ENCODE results near the gene FAF1.

Gene FAF1

DNA sequence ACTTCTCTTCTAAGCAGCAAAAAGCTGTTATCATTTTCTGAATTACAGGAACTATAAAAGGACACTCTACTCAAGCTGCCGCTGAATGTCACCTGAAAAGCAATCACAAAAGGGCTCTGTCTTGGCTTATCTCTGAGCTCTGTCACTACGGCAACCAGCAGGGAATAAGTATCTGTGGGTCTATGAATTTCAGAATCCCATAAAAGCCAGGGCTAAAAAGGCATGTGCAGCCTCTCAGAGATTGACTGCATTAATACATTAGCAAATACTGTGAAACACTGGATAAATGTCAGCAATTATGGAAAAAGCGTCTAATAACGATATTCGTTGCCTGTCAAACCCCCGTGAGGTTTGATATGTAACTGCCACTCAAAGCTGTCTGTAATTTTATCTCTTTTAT lies 326.6 kb downstream of the FAF1 start:
- no peak for DNase-seq (ENCODE audit: low read depth)

DNA sequence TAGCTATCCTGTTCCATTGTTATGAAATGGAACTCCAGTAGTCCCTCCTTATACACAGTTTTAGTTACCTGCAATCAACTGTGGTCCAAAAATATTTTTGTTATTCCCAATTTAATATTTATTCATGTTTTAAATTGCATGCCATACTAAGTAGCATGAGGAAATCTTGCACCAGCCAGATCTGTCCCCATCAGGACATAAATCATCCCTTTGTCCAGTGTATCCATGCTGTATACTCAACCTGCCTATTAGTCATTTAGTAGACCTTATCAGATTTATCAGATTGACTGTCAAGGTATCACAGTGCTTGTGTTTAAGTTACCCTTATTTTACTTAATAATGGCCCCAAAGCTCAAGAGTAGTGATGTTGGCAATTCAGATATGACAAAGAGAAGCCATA lies 328.9 kb downstream of the FAF1 start:
- DNase-seq (ENCODE audit: low read depth), result no peak

DNA sequence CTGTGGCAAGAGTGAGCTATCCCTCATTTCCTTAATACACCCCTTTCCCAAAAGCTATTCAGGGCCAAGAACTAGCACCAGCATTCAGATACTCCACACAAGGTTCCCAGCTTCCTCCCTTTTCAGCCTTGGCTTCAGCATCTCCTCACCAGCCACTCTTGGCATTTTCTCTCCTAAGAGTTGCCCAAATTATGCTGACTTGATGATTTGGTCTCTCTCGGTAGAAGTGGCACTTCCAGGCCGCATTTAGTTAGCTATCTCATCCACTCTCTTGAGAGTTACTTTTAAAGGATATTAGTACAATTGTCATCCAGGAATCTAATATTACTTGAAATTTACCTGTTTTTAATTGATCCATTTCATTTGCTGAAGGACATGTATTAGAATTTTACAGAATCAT lies 337.8 kb downstream of the FAF1 start:
- DNase-seq (ENCODE audit: low read depth), result no peak

DNA sequence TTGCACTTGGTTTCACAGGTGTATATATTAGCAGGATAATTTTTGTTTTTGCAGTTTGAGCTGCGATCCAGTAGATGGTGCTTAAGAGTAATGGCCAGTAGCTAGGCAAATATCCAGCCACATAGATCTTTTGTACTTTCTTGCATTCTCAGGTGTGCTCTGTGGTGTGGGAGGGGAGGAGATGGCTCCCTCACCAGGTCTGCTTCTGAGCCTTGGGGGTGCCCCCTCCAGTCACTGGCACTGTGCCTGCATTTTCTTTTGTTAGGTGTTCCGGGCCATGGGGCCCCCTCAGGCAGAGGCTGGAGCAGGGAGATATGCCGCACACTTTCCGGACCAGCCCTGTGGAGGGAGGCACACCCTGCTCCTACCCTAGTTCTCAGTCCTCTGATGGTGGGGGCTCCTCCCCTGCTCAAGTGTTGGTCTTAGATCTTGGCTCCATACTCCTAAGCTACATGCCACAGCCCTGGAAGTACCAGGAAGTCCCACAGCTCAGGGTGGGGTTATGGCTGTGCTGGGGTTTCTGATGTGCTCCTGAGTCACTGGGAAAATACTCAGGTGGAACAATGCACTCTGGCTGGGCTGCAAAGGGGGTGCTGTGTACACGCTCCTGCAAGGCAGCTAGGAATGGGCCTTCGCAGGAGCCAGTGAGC lies 339.3 kb downstream of the FAF1 start:
- DNase-seq (ENCODE audit: low read depth), result no peak

DNA sequence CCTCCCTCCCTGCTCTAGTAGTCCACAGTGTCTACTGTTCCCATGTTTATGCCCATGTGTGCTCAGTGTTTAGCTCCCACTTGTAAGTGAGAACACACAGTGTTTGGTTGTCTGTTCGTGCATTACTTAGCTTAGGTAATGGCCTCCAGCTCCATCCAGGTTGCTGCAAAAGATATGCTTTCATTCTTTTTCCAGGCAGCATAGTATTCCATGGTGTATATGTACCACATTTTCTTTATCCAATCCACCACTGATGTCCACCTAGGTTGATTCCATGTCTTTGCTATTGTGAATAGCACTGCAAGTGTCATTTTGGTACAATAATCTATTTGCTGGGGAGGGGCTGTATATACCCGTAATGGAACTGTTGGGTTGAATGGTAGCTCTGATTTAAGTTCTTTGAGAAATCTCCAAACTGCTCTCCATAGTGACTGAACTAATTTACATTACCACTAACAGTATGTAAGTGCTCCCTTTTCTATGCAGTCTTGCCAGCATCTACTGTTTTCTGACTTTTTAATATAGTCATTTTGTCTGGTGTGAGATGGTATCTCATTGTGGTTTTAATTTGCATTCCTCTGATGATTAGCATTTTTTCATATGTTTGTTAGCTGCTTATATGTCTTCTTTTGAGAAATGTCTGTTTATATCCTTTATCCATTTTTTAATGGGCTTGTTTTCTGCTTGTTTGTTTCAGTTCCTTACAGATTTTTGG lies 344.9 kb downstream of the FAF1 start:
- DNase-seq (ENCODE audit: low read depth), result no peak

DNA sequence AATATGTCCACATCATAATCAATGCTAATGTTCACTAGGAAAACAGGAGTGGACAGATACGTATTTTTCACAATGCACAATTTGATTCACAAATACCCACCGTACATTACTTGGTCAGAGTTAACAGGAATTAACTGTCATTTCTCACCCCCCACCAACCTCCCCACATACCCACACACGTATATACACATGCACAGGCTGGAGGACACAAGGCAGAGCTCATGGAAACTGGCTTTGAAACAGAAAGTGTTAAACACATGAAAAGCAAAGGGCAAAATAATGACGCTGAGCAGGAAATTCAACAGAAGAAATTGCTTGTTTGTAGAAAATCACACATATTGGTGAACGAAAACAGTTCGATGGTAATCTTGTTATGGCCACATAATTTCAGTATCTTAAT lies 348.4 kb downstream of the FAF1 start:
- no peak for DNase-seq (ENCODE audit: low read depth)

DNA sequence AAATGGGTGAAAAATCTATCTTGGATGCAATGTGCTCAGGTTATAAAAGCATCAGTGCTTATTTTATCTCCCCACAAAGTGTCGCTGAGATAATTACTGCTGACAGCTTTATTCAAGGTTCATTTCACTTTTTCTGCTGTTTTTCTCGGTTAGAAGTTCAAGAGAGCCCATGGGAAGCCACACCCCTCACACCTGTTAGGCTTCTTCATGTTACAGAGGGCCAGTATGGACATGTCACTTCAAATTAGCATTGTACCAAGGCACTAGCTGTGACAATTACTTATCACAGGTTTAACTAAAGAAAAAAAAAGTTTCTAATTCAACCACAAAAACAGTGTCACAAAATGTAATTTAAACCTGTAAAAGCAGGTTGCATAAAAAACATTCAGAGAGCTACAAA lies 349.5 kb downstream of the FAF1 start:
- no peak for DNase-seq (ENCODE audit: low read depth)

DNA sequence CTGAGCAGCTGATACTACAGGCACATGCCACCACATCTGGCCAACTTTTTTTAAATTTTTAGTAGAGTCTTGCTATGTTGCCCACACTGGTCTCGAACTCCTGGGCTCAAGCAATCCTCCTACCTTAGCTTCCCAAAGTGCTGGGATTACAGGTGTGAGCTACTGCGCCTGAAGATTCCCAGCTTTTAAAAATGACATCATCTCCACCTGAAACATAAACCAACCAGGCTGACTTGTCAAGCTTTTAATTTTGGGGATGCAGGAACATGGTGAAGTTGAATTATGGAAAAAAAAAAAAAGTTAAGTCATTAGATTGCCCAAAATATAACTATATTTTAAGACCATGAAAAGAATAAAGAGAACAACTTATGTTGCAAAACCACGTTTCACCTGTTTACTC lies 350.6 kb downstream of the FAF1 start:
- no peak for DNase-seq (ENCODE audit: low read depth)

DNA sequence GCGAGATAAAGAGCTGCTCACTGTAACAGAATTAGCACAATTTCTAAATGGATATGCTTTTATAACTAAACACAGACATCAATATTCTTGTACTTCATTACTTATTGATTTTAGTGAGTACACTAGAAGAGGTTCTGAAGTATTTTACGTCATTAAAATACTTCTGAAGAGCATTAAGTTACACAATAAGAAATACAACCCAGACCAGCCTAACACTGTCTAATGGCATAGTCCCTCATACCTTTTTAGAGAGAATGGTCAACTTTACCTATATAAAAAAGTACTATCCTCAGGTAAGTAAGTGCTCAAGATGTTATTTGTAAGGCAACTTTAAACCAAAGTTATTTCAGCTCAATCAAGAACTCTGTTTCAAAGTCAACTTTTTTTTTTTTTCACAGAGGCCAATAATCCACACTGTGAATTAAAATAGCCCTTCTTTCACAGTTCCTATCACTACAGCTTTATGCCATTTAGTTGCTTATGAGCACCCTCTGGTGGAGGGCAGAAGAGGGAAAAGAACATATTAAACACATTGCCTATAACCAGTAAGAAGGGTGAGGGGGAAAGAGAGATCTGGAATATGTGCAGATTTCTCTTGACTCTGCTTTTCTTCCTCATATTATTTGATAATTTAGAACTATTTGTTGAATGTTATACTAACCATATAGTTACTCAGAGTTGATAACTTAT lies 354.7 kb downstream of the FAF1 start:
- DNase-seq (ENCODE audit: low read depth), result no peak

DNA sequence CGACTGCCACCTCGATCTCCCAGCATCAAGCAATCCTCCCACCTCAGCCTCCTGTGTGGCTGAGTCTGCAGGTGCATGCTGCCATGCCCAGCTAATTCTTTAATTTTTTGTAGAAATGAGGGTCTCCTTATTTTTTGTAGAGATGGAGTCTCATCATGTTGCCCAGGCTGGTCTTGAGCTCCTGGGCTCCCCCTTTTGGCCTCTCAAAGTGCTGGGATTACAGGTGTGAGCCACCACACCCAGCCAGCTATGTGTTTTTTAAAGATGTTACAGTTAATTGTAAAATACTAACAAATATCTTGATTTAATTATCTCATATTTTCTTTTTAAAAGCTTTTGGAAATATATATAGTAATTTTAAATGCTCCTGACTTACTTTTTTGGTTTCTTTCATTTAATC lies 355.5 kb downstream of the FAF1 start:
- no peak for DNase-seq (ENCODE audit: low read depth)

DNA sequence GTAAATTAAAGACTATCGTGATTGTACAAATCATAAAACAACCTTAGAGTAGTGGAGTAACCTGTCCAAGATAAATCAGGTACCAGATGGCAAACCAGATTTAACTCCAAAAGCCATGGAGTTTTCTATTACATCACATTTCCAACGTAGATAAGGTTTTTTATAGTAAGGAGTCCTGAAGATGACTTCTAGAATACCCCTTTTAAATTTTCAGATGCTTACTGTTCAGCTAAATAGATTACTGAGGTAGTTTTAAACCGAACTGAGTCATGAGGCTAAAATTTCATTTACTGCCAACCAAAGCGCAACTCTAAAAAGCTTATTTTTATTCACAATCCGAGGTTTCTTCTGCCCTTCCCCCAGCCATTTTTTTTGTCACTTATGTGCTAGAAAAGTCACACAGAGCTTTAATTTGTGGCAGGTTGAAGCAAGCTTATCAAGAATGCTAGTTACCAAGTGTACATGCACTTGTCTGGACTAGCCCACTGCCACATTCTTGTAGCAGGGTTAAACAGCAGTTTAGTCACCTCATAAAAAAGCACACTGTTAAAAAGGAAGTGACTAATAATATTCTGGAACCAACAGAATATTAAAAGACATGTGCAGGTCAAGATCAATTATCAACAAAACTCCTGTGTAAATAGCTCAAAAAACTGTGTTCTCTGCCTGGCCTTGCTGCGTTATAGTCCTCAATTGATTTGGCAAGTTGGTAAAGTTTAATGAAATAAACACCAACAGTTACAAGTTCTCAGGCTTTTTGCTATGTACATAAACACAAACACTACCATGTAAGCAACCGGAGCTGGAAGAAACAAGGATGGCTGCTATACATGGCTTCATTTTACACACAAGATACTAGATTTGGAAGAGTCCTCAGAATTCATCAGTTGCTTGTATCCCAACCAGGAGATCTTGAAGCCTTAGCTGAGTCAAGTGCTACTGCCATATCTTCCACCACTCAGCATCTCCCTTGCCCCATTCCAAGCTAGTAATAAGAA lies 356.5 kb downstream of the FAF1 start:
- peak; percentile 31 for DNase-seq (ENCODE audit: low read depth)

DNA sequence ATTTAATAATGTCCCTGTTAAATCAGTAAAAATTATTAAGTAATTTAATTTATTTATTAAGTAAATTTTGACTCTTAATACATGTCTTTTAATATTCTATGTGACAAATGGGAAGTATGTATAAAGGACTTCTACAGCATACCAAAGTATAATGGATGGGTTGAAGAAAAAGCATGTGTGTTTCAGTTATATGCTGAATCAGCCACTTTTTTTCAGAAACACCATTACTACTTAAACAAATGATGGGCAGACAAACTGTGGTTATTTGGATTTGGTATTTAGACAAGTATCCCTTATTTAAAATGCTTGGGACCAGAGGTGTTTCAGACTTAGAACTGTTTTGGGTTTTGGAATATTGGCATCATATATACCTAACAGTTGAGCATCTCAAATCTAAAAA lies 360.5 kb downstream of the FAF1 start:
- DNase-seq (ENCODE audit: low read depth), result no peak

DNA sequence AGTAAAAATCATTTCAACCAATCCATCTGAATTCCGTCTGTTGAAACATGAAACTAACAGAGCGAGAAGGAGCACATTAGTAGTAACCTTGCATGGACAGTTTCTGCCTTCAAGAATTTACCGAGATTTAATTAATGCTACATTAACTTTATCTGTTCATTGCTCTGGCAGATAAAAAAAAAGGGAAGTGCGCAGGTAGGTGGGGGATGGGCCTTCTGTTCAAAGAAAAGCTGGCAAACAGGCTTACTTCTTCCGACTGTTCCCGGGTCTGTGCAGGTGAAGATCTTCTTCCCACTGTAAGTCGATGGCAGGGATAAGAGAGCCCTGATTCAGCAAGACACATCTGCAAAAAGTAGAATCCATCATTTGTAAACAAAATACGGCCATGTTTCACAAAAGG lies 364.2 kb downstream of the FAF1 start:
- no peak for DNase-seq (ENCODE audit: low read depth)

DNA sequence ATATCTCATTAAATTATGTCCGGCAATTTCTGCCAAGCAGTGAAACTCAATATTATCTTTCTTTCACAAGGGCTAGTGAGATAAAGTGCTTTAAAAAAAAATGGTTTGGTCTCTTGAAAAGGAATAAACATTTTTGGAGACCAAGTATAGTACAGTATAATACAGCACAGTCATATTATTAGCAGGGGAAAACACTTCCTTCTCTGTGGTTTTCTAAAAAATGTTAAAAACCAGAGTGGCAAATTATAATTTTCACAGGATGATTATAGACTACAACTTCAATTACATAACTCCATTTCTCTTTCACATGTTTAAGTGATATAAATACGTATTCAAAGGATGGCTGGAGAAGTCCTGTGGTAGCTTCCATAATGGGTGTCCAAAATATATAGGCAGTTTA lies 366.6 kb downstream of the FAF1 start:
- DNase-seq (ENCODE audit: low read depth), result no peak

DNA sequence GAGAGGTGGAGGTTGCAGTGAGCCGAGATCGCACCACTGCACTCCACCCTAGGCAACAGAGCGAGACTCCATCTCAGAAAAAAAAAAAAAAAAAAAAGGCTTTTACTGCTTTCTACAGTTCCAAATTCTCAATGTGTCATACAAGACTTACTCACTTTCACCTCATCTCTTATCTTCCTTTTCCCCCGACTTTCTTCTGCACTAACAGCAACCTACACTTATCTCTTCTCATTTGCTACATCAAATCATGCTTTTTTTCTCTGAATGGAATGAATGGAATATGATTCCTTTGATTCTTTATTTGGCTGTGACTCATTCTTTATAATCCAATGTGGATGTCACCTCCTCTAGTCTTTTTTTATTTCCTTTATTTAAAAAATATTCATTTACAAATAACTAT lies 368.5 kb downstream of the FAF1 start:
- DNase-seq (ENCODE audit: low read depth), result no peak

DNA sequence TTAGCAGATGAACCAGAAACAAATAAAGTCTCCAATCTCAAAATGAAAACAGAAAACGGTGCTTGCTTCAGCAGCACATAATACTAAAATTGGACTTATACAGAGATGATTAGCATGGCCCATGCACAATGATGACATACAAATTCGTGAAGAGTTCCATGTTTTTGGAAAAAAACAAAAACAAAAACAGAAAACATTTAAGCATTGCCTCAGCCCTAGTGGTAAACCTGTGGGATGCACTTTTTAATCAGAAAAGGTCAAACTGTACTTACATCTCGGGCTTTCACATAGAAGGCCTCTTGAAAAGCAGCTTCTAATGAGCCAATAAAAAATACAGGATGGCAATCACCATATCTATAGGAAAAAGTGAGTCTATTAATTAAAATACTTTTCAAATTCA lies 377.7 kb downstream of the FAF1 start:
- no peak for DNase-seq (ENCODE audit: low read depth)

DNA sequence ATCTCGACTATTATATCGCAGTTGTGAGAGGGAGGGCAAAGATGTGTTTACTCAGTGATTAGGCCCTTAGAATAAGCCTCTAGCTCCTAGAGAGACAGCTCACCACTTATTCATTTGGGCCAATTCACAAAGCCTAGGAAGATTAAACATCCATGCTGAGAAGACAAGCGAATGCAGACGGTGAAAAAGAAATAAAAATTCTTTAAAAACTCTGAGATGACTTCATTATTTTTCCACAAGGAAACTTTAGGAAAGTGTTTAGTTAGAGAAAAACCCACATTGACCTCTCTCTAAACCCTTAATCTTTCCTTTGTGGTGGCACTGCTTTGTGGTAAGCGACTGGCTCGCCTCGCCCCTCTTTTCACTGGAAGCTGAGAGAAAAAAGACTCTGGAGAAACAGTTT lies 390.0 kb downstream of the FAF1 start:
- DNase-seq (ENCODE audit: low read depth), result no peak

DNA sequence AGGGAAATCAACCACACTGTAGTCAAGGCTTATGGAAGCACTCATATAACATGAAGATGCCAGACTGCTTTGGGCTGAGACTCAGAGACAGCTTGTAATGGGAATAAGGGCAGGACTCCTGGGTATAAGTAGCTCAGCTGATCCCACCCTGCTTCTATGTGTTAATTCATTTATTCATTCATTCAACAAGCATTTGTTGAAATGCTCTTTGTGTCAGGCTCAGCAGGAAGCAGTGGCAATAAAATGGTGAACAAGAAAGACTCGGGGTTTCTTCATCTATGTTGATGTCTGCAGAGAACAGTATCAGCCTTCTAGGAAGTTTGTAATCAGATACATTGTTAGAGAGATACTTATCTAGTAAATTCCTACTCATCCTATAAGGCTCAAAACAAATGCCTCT lies 391.3 kb downstream of the FAF1 start:
- no peak for DNase-seq (ENCODE audit: low read depth)

DNA sequence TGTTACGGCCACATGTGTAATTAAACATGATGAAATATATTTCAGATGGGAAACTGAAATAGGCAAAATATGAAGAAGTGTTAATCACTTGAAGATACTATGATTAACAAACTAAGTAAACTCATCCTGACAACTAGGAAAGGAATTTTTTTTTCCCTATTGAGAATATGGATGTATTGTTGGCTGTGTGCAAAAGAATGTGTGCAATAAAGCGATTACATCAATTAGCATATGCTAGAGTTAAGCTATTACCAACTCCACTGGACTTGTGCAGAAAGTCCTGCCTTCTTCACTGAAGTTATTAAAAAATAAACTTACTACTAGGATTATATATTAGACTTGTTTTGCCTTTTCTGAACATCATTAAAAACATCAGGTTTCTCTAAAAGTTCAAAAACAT lies 393.7 kb downstream of the FAF1 start:
- no peak for DNase-seq (ENCODE audit: low read depth)

DNA sequence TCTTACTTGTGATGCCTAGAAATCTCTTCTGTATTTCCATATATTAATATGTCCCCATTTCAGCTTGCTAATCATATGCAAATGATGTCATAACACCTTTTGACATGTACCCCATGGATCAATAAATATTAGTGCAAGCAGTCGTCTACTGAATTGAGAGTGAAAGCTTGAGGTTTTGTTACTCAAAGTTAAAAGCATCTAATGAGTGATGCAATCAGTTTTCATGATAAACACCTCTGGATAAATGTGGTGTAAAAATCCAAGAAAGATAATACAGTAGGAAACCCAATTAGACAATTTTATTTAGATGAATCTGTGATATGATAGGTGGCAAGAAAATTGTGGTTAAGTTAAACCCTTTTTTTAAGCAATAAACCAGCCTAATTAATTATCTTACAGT lies 395.6 kb downstream of the FAF1 start:
- no peak for DNase-seq (ENCODE audit: low read depth)

DNA sequence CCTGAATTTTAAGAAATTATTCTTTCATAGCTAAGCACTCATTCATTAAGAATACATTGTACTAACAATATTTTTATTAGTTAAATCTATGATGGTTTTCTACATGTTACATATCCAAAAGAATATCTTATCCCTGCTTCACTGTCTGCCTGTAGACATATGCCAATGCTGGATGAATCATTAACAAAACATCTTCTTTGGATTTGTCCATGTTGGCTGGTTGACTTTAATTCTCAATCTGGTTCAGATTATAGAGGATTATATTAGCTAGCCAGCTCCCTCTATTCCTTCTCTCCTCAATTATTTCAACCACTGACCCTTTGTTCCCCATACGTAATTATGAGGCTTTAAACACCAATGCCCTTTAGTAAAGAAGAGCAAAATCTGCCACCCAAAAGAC lies 398.0 kb downstream of the FAF1 start:
- no peak for DNase-seq (ENCODE audit: low read depth)

DNA sequence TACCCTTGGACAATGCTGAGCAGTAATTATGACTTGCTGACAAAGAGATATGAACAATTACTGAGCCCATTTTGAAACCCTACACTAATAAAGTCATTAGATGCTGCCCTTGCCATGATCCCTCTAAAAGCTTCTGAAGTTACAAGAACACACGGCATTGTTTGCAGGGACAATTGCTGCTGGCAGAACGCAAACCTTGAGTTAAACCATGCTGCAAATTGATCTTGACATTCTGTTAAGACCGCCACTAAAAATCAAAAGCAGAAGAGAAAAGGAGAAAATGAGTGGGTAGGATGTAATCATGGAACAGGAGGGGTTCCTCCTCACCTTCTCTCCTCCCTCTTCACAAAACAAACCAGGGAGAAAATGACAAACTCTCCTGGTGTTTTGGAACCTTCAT lies 400.6 kb downstream of the FAF1 start:
- no peak for DNase-seq (ENCODE audit: low read depth)
